Natural killer cell (primary cell): ENCODE measurements around the gene PRR35. TPM values are rescaled to one million over a fixed set of nuclear protein-coding genes. Genes with fewer than 3 reads are reported as not detected.

Experiments
- ATAC-seq, 3 donors: fragments of 150-1000 bp in 2 of 3; fragments of 200-7000 bp in 1 of 3; cut with Tn5 transposase; 1 replicate in 1 of 3; 2 replicates in 2 of 3; pipeline ENCODE4 v1.10.0; 2021; ENCODE audit warnings: mild to moderate bottlenecking in 2 of 3, moderate library complexity in 2 of 3
- DNase-seq, 2 donors: peaks; one replicate each; pipeline versions ENCODE4 v3.0.0 to v3.0.0-alpha.2; 2013 to 2021; ENCODE audit warnings: mixed read lengths in 1 of 2
- H3K27ac ChIP-seq: one replicate; pipeline ENCODE4 v1.5.1; 2013; ENCODE audit warnings: mild to moderate bottlenecking, low read length
- H3K27me3 ChIP-seq: one replicate; pipeline ENCODE4 v1.6.1; 2013; ENCODE audit warnings: low read length; ENCODE audit not compliant: control insufficient read depth, insufficient read depth
- H3K36me3 ChIP-seq: one replicate; pipeline ENCODE4 v1.6.1; 2013; ENCODE audit warnings: low read length; ENCODE audit not compliant: control insufficient read depth, insufficient read depth
- H3K4me1 ChIP-seq: one replicate; pipeline ENCODE4 v1.6.1; 2013; ENCODE audit warnings: low read length; ENCODE audit not compliant: control insufficient read depth, insufficient read depth
- H3K4me3 ChIP-seq: one replicate; pipeline ENCODE4 v1.5.1; 2013; ENCODE audit warnings: low read length
- H3K9me3 ChIP-seq: one replicate; pipeline ENCODE4 v1.6.1; 2013; ENCODE audit warnings: low read length; ENCODE audit not compliant: control insufficient read depth, insufficient read depth
- H3K27ac Mint-ChIP-seq, 2 donors: one replicate each; pipeline ENCODE4 v1.8.0; 2022; ENCODE audit warnings: mild to moderate bottlenecking in 2 of 2, mixed read lengths in 2 of 2, moderate library complexity in 1 of 2
- H3K27me3 Mint-ChIP-seq, 2 donors: one replicate each; pipeline ENCODE4 v1.8.0; 2022; ENCODE audit warnings: low read depth in 2 of 2, mixed read lengths in 2 of 2
- H3K36me3 Mint-ChIP-seq: one replicate; pipeline ENCODE4 v1.8.0; 2022; ENCODE audit warnings: mixed read lengths
- H3K4me1 Mint-ChIP-seq, 2 donors: one replicate each; pipeline ENCODE4 v1.8.0; 2022; ENCODE audit warnings: mixed read lengths in 2 of 2
- H3K4me3 Mint-ChIP-seq: one replicate; pipeline ENCODE4 v1.8.0; 2022; ENCODE audit warnings: mild to moderate bottlenecking, moderate library complexity, mixed read lengths
- H3K9me3 Mint-ChIP-seq, 2 donors: one replicate each; pipeline ENCODE4 v1.8.0; 2022; ENCODE audit warnings: mixed read lengths in 2 of 2
- WGBS: methylation state at CpG from one replicate; pipeline ENCODE4 v1.1.7; 2013; ENCODE audit warnings: missing lambda C conversion rate; ENCODE audit not compliant: insufficient coverage; 5-methylcytosine and 5-hydroxymethylcytosine counted together
- intact Hi-C: fragments of 100-400 bp; cut with micrococcal nuclease; formaldehyde crosslinking; loops from one replicate; pipeline ENCODE4 v1.14.2; 2022
- total RNA-seq, 4 donors: library from RNA; stranded (reverse); fragments of 120-200 nt in 1 of 4; gene quantifications; one replicate each; pipeline versions ENCODE4 v1.2.3 to v1.2.4, GENCODE V29; 2013 to 2022
- TF ChIP-seq, protein P1 (sequence below): fragments of 200-600 bp; IDR thresholded peaks from one replicate; pipeline ENCODE4 v1.8.0; 2022; ENCODE audit warnings: antibody characterized with exemption

Gene PRR35
- total RNA-seq, 3 donors from 2014 or later (not counting 1 experiment from before 2014, with no cell fraction given), result 0.20 TPM; not detected in 2

DNA sequence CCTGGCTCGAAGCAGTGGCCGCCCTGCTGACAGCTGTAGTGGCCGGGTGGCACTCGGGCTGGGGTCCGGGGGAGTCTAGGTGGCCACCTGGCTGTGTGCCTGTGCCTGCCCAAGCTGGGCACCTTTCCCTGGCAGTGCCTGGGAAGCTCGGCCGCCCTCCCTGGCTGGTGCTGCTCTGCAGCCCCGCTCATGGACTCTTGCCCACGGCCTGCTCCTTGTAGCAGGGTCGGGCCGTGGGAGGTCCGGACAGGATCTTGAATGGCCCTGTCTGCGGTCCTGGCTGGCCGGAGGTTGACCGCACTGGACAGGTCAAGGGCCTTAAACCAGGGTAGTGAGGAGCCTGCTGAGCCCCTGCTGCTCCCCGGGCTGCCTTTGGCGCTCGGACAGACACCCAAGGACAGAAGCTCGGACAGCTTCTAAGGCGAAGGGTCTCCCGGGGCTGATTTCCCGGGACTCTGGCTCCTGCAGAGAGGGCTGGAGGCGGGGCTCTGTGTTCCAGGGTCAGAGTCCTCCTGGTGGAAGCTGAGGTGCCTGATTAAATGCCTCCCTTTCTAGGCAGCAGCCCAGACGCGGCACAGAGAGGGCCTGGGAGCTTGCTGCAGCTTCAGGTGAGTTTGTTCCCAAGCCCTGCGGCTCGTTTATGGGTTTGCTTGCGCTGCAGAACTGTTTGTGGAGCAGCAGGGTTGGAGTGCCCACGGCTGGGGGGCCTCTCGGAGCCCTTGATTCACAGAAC is 26.6 kb upstream of the PRR35 start:
- Mint-ChIP-seq H3K4me1 (peaks cover 18 to 30% of the 10 kb centered on the region in 2 donors), H3K27me3 (no peaks in the 10 kb centered on the region), H3K27ac (peak overlapping the region in 1 of 2 donors; percentile 90), H3K4me3 (no peak overlapping the region), H3K36me3 (no peaks in the 10 kb centered on the region), H3K9me3 (no peaks in the 10 kb centered on the region)
- no peak for ATAC-seq
- peak overlapping the region; percentile 7 for H3K27ac ChIP-seq
- peaks cover 12% of the 10 kb centered on the region for H3K36me3 ChIP-seq
- H3K9me3 ChIP-seq, result no peaks in the 10 kb centered on the region
- TF ChIP-seq, protein P1, sequence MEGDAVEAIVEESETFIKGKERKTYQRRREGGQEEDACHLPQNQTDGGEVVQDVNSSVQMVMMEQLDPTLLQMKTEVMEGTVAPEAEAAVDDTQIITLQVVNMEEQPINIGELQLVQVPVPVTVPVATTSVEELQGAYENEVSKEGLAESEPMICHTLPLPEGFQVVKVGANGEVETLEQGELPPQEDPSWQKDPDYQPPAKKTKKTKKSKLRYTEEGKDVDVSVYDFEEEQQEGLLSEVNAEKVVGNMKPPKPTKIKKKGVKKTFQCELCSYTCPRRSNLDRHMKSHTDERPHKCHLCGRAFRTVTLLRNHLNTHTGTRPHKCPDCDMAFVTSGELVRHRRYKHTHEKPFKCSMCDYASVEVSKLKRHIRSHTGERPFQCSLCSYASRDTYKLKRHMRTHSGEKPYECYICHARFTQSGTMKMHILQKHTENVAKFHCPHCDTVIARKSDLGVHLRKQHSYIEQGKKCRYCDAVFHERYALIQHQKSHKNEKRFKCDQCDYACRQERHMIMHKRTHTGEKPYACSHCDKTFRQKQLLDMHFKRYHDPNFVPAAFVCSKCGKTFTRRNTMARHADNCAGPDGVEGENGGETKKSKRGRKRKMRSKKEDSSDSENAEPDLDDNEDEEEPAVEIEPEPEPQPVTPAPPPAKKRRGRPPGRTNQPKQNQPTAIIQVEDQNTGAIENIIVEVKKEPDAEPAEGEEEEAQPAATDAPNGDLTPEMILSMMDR, result no peak
- no peak for DNase-seq
- WGBS, result 93% methylated on average over 30 of the region's 30 CpGs
- intact Hi-C loops, result no loop called here
- H3K27me3 ChIP-seq, result no peaks in the 10 kb centered on the region
- H3K4me3 ChIP-seq, result no peak overlapping the region
- peaks cover 72% of the 10 kb centered on the region for H3K4me1 ChIP-seq

DNA sequence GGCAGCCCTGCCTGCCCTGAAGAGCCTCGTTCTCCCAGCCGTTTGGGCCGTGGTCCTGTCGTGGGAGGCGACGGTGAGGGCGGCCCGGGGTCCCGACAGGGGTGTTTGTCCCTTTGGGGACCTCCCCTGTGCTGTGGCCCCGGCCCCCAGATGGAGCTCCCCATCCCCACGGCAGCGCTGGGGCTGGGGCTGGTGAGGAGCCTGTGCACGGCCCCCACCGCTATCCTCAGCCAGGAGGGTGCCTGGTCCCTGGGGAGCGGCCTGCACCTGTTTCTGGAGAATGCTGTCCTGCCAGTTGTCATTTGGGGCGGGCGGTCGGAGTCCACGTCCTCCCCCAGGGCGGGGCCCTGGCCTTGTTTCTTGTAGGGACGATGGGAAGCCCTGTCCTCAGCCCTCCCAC is 26.1 kb upstream of the PRR35 start:
- Mint-ChIP-seq H3K27ac (no peak overlapping the region), H3K4me1 (peaks cover 14 to 29% of the 10 kb centered on the region in 2 donors), H3K27me3 (no peaks in the 10 kb centered on the region), H3K9me3 (no peaks in the 10 kb centered on the region), H3K36me3 (no peaks in the 10 kb centered on the region), H3K4me3 (no peak overlapping the region)
- Histone ChIP-seq H3K4me3 (no peak overlapping the region), H3K36me3 (peaks cover 12% of the 10 kb centered on the region), H3K9me3 (no peaks in the 10 kb centered on the region), H3K4me1 (peaks cover 67% of the 10 kb centered on the region), H3K27me3 (no peaks in the 10 kb centered on the region), H3K27ac (no peak overlapping the region)
- ATAC-seq (no peak), DNase-seq (no peak)
- TF ChIP-seq, protein P1, result no peak
- intact Hi-C loops, result no loop called here
- 92% methylated on average over 21 of the region's 21 CpGs for WGBS

DNA sequence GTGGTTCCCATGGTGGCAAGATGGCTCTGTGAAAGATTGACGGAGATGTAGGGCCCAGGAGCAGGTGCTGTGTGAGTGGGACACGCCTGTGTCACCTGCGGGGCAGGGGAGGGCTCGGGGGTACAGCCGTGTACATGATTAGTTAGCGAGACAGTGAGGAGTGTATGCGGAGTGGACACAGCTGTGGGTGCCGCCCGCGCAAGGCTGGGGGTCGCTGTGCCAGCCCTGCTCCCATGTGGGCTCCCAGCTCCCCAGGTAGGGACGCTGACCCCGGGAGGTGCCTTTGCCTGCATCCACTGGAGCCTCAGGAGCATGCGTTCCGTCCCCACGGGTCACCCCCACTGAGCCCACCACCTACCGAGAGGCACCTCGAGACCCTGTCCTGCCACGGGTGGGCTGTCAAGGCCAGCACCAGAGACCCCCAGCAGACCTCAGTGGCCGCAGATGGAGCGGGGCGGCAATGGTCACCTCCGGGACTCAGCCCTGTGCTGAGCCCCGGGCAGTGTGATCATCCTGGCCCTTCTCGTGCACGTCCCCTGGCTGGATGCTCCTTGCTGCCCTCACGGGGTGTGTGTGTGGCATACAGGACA is 25.2 kb upstream of the PRR35 start:
- Histone ChIP-seq H3K36me3 (peaks cover 12% of the 10 kb centered on the region), H3K27me3 (no peaks in the 10 kb centered on the region), H3K9me3 (no peaks in the 10 kb centered on the region), H3K4me1 (peaks cover 58% of the 10 kb centered on the region), H3K4me3 (no peak overlapping the region), H3K27ac (no peak overlapping the region)
- intact Hi-C loops, result no loop called here
- WGBS, result 95% methylated on average over 27 of the region's 27 CpGs
- ATAC-seq (no peak), DNase-seq (no peak)
- H3K4me1 Mint-ChIP-seq, result peaks cover 12 to 26% of the 10 kb centered on the region in 2 donors
- no peaks in the 10 kb centered on the region for H3K36me3 Mint-ChIP-seq
- H3K4me3 Mint-ChIP-seq, result no peak overlapping the region
- no peaks in the 10 kb centered on the region for H3K9me3 Mint-ChIP-seq
- TF ChIP-seq, protein P1, result no peak
- H3K27ac Mint-ChIP-seq, result peak overlapping the region in 1 of 2 donors; percentile 61
- H3K27me3 Mint-ChIP-seq, result no peaks in the 10 kb centered on the region
